GM18520 (cell line): ENCODE data around the gene NTN5.
"Not testable (repeated sequence)": the region's sequence is repeated elsewhere in the genome, so short reads cannot be mapped to it uniquely, and the experiment has no call there.

Source experiments
- ATAC-seq: cut with Tn5 transposase; IDR thresholded peaks from one replicate; pipeline ENCODE4 v1.9.1; 2021; ENCODE audit not compliant: unreplicated experiment

NTN5 gene

GRCh38 chr19:48696353-48697010 lies 23.7 kb upstream of the NTN5 start:
- no peak for ATAC-seq

GRCh38 chr19:48695743-48696352 lies 23.0 kb upstream of the NTN5 start, which contains the start of gene FUT2:
FUT2 (plus strand) TSS chr19:48695971; CDS start chr19:48702957, 6,986 bp downstream.
- ATAC-seq = no peak

GRCh38 chr19:48693629-48694028 lies 20.8 kb upstream of the NTN5 start:
- not testable (repeated sequence) for ATAC-seq

GRCh38 chr19:48689449-48689848 lies 16.6 kb upstream of the NTN5 start:
- ATAC-seq = no peak

- no peak for ATAC-seq
These were observed 15.0 kb upstream of the NTN5 start for GRCh38 chr19:48687776-48688175.

- ATAC-seq = not testable (repeated sequence)
These were observed 13.8 kb upstream of the NTN5 start for GRCh38 chr19:48686637-48687036.

GRCh38 chr19:48686088-48686487 lies 13.3 kb upstream of the NTN5 start:
- ATAC-seq = no peak

- ATAC-seq = no peak
These were observed 12.8 kb upstream of the NTN5 start for GRCh38 chr19:48685583-48685982.

GRCh38 chr19:48683349-48683748 lies 10.5 kb upstream of the NTN5 start:
- no peak for ATAC-seq

GRCh38 chr19:48681127-48681470 lies 8.3 kb upstream of the NTN5 start:
- no peak for ATAC-seq

GRCh38 chr19:48680436-48681126 lies 7.8 kb upstream of the NTN5 start:
- no peak for ATAC-seq

- not testable (repeated sequence) for ATAC-seq
These were observed 7.2 kb upstream of the NTN5 start for GRCh38 chr19:48680006-48680405.

GRCh38 chr19:48678201-48678600 lies 5.4 kb upstream of the NTN5 start:
- no peak for ATAC-seq

GRCh38 chr19:48676887-48677286 lies 4.1 kb upstream of the NTN5 start:
- no peak for ATAC-seq

- ATAC-seq = no peak
These were observed 3.7 kb upstream of the NTN5 start for GRCh38 chr19:48676487-48676886.

GRCh38 chr19:48674921-48675824 lies 2.4 kb upstream of the NTN5 start:
- no peak for ATAC-seq

- no peak for ATAC-seq
These were observed 1.5 kb upstream of the NTN5 start for GRCh38 chr19:48674216-48674809.

- ATAC-seq = no peak
These were observed 751 bp upstream of the NTN5 start for GRCh38 chr19:48673436-48674100.

- no peak for ATAC-seq
These were observed 1.3 kb downstream of the NTN5 start for GRCh38 chr19:48671446-48671995.
